Measurements from ENCODE around the gene AHNAK2.

GRCh38 chr14:104932676-104933631 is 45.2 kb downstream of the AHNAK2 start:
- TF ChIP-seq, protein P1, sequence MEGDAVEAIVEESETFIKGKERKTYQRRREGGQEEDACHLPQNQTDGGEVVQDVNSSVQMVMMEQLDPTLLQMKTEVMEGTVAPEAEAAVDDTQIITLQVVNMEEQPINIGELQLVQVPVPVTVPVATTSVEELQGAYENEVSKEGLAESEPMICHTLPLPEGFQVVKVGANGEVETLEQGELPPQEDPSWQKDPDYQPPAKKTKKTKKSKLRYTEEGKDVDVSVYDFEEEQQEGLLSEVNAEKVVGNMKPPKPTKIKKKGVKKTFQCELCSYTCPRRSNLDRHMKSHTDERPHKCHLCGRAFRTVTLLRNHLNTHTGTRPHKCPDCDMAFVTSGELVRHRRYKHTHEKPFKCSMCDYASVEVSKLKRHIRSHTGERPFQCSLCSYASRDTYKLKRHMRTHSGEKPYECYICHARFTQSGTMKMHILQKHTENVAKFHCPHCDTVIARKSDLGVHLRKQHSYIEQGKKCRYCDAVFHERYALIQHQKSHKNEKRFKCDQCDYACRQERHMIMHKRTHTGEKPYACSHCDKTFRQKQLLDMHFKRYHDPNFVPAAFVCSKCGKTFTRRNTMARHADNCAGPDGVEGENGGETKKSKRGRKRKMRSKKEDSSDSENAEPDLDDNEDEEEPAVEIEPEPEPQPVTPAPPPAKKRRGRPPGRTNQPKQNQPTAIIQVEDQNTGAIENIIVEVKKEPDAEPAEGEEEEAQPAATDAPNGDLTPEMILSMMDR (IDR thresholded peaks at IDR 0.05; ENCODE audit: insufficient read depth, low read length), result peak; percentile 37
- peak; percentile 81 for TF ChIP-seq GABPA (IDR thresholded peaks at IDR 0.05; ENCODE audit: low read depth)
- TF ChIP-seq SPI1 (IDR thresholded peaks at IDR 0.05; ENCODE audit: borderline replicate concordance, low read depth), result peak; percentile 4; the same call in 1 of the 2 replicates

Measured in HL-60 (cell line).